ENCODE measurements around the gene TRIM41.
"Not testable (repeated sequence)": the region's sequence is repeated elsewhere in the genome, so short reads cannot be mapped to it uniquely, and the experiment has no call there.

TRIM41 gene

DNA sequence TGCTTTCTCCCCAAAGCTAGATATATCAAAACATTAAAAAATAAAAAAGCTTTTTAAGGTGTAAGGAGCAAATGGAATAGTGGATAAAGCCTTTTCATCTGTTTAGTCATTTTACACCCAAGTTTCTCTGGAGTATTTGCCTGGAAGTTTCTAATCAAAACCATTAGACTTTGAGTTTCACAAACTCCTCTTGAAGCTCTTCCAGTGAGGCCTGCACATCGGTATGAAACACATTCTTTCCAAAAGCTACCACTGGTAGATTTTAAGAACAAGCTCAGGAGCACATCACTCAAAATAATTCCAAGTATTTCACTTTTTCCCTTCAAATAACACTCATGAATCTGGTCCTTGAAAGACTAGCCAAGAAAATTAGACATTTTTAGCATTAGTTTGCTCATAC, 32.2 kb downstream of the TRIM41 start:
- no peak for DNase-seq (ENCODE audit: low read depth)

DNA sequence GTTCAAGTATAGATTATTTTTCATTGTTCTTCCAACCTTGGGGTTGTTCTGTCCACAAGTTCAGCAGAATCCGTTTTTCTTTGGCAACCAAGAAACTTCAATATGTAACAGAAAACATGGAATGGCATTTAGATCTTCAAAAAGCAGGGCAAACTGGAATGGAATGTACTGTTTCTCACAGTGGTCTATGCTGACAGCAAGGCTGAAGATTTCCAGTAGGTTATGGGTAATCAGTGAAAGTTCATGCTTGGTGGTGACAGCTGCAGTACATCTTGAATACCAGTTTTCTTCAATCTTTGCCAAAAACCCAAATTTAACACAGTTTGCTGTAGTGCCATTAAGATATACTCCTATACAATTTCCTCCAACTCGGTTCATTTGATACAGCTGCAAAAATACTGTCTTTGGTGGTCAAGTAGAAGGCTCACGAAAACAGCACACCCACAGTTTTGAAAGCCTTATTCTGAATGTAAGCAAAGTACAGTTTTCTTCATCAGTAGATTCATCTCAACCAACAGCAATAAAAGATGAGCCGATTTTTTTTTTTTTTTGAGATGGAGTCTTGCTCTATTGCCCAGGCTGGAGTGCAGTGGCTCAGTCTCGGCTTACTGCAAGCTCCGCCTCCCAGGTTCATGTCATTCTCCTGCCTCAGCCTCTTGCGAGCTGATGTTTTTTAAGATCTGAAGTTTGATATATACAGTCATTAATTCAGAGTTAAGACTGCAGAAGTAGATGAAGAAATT, 32.9 kb downstream of the TRIM41 start:
- peak; percentile 62 for DNase-seq (ENCODE audit: low read depth)

DNA sequence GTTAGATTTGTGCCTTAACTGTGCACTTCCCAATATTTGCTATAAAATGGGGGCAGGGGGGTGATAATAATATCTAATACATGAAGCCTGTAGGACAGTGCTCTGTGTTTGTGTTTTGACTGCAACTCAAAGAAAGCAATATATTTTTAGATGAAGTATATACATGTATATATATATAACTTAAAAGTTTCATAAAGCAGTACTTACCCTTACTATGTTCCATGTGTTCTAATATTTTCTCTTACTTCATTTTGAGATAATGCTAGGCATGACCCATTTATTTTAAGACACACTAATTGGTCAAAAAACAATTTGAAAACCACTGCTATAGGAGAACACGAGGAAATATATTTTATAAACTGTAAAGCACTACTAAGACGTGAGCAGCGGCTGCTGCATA, 35.5 kb downstream of the TRIM41 start:
- DNase-seq (ENCODE audit: low read depth), result no peak

DNA sequence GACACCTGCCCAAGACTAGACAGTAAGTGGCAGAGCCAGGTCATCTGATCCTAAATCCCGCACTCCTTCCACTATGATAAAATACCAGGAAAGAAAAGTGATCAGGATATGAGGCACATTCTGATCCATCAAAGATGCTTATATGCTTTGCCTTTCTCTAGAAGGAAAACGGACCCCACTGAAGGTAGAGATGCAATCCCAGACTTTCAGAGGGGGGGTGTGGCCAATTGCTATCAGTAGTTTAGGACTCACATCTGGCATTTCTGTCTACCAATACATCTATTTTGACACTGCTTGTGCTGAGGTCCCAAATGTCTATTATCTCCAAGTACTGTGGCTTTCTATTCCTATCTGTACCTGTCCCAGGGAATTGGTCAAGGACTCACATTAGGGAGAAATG, 36.2 kb downstream of the TRIM41 start:
- no peak for DNase-seq (ENCODE audit: low read depth)

DNA sequence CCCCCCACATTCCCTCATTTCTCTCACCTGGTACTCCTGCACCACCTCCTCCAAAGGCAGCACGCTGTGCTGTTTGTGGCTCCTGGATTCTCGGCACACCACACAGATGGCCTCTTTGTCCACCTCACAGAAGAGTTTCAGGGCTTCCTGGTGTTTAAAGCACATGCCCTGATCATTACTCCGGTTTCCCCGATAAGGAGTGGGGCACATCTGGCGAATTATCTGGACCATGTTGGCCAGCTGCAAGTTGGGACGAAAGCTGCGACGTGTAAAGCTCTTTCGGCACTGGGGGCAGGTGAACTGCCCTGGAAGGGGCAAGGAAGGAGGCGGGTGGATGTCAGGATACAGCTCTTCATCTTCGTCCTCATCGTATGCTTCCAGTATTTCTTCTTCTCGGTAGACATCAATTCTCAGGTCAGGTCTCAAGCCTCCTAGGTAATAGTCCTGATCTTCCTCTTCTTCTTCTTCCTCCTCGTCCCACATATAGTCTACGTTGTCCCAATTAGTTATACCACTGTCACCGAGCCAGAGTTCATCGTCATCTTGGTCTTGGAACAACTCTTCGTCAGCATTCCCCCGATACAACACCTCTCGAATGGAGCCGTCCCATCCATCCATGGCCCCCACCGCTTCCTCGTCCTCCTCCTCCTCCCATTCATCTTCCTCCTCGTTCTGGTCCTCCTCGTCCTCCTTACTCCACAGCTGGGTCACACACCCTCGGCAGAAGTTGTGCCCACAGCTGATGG, 37.1 kb downstream of the TRIM41 start:
- DNase-seq (ENCODE audit: low read depth), result no peak

DNA sequence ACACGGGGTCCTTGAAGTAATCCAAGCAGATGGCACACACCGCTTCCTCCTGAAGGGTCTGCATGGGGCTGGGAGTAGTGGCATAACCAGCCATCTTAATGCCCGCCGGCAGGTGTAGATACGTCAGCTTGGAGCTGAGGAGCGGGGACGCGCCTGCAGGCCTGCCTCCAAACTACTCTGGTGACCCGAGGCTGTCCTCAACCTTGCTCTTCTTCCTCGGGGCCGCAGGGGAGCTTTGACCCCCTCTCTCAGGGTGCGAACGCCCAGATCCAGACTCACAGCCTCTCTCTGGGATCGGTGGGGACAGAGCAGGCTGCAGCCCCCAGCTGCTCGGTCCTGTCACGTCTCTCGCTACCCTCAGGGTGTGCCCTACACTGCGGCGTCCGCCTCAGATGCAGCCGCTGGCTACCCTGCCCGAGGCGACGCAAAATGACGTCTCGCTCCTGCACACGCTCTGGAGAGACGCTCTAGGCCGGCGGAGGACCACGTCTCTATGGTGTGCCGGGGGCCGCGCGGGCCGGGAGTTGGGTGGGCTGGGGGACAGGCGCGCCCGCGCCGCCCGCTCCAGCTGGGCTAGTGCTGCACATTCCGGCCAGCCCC, 37.7 kb downstream of the TRIM41 start, which contains the start of gene TRIM52:
TSS of gene TRIM52 (minus strand) at position 424 of the 600 bp plus-strand sequence. CDS start at position 94, 330 bp downstream.
- DNase-seq (ENCODE audit: low read depth), result peak; percentile 81

DNA sequence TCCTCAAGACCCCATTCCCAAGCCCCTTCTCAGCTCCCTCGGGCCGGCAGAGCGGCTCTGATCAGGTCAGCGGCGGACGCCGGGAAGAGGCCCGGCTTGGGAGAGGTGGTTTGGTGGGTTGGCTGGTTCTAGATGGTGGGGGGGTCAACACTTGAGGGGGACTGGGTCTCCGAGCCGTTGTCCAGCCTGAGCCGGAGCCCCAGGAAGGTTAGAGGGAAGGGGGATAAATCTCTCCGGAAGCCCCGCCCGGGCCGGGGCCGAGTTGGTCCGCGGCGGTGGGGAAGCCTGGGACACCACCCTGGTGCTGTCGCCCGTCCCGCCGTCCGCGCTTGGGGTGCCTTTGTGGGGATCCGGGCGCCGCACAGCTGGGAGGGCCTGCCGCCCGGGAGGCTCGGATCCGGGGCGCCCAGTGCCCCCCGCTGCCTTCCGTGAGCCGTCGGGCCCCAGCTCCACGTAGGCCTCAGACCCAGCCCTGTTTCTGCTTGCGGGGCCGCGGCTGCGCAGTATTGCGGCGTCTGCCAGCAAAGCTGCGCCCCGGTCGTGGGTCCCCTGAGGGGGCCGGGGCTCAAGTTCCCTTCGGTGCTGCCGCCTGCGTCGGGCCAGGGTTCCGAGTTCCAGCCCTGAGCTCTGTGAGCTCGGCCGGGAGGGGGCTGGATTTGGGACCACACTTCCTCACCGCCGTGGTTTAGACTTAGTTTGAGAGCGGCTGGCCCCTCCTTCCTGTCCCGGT, 38.4 kb downstream of the TRIM41 start:
- peak; percentile 55 for DNase-seq (ENCODE audit: low read depth)

DNA sequence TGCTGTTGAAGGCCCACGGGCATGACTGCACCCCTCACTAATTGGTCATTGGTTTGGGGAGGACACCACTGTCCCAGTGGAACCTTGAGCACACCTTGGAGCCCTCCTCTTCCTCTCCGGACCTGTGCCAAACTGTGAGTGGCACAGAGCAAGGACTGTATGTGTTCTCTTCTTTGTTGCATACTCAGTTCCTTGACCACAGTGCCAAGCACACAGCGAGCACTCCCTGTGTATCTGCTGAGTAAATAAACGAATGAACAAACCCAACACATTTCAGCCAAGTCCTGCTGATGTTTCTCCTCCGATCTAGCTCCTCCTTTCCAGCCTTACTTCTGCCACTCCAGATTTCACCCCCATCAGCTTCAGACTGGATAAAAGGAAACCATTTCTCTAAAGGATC, 40.6 kb downstream of the TRIM41 start:
- DNase-seq (ENCODE audit: low read depth), result no peak

DNA sequence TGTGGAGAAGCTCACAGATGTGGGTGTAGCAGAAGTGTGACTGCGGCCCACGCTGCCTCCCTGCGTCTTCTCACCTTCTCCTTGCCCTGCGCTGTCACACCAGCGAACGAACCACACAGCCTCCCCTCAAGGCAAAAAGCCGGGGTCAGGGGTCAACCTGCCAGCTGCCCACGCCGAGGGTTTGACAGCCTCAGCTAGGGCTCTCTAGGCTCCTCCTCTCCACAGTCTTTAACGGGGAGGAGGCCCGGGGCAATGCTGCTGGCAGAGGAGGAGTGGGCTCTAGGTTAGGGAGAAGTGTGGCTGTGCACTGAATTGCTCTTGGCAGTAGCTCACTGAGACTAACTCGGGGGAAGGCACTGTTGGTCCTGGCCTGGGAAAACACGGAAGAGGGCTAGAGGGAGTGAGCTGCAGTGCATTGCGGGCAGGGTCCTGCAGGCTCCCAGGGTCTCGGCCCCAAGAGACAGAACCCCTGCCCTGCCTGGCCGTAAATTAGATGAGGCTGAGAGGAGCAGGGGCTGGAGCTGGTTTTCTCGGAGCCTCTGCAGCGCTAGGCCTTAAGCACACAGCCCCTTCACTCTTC, 42.1 kb downstream of the TRIM41 start:
- no peak for DNase-seq (ENCODE audit: low read depth)

DNA sequence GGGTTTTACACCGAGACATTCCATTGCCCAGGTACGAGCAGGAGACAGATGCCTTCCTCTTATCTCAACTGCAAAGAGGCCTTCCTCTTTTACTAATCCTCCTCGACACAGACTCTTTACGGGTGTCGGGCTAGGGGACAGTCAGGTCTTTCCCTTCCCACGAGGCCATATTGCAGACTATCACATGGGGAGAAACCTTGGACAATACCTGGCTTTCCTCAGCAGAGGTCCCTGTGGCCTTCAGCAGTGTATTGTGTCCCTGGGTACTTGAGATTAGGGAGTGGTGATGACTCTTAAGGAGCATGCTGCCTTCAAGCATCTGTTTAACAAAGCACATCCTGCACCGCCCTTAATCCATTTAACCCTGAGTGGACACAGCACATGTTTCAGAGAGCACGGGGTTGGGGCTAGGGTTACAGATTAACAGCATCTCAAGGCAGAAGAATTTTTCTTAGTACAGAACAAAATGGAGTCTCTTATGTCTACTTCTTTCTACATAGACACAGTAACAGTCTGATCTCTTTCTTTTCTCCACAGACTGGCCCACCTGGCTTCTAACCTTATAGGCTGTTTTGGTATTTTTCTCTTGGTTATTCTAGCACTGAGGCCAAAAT, 44.3 kb downstream of the TRIM41 start:
- DNase-seq (ENCODE audit: low read depth), result not testable (repeated sequence)

DNA sequence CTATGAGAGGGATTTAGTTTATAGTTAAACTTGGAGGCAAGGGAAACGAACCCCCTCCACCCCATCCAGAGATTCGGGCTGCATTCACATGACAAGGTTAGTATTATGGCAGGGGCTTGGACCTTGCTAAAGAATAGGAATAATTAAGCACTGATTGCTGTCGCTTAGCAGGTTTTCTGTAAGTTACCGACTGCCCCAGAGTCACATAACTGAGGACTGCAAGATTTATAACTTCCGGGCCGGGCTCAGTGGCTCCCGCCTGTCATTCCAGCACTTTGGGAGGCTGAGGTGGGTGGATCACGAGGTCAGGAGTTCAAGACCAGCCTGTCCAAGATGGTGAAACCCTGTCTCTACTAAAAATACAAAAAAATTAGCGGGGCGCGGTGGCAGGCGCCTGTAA, 44.8 kb downstream of the TRIM41 start:
- not testable (repeated sequence) for DNase-seq (ENCODE audit: low read depth)

DNA sequence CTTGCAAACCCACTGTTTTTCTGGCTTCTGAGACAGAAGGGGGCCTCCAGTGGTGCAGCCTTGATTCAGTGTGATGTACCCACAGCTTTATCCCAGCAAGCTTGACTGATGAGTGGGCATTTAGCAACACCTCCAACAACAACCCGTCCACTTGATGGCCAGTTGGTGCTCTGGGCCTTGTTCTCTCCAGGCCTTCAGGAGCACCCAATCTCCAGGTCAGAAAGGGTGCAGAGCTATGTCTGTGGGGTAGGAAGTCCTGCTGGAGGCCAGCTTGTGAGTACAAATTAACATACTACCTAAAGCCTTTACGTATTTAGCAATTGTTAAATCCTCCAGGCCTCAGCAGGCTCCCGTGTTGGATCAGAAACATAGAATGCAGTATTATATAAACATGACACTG, 48.0 kb downstream of the TRIM41 start:
- no peak for DNase-seq (ENCODE audit: low read depth)

DNA sequence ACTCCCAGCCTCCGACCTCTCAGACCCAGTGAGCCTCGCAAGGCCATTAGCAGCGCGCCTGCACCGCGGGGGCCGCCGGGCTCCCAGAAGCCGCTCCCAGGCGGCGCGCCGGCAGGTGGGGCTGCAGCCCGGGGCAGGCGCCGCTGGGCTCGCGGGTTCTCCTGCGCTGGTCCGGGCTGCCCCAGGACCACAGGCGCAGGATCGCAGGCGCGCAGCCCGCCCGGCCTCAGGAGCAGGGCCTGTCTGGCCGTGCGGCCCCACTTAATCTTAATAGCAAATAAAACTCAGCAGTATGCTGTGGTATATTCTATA, 50.3 kb downstream of the TRIM41 start:
- peak; percentile 27 for DNase-seq (ENCODE audit: low read depth)

DNA sequence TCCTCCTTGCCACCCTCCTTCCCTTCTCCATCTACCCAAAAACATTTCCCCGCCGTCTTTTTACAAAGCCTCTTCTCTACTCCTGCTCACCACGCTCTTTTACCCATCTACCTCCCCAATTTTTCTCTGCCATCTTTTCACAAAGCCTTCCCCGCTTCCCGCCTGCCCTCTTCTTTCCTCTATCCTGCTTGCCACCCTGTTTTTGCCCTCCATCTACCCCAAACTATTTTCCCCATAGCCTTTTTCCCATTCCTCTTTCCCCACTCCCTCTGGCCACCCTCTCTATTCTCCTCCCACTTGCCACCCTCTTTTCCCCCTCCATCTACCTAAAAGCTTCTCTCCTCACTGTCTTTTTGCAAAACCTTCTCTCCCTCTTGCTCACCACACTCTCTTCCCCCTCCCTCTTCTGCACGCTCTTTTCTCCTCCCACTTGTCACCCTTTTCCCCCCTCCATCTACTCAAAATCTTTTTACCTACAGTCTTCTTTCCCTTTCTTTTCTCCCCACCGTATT, 57.2 kb downstream of the TRIM41 start:
- no peak for DNase-seq (ENCODE audit: low read depth)

DNA sequence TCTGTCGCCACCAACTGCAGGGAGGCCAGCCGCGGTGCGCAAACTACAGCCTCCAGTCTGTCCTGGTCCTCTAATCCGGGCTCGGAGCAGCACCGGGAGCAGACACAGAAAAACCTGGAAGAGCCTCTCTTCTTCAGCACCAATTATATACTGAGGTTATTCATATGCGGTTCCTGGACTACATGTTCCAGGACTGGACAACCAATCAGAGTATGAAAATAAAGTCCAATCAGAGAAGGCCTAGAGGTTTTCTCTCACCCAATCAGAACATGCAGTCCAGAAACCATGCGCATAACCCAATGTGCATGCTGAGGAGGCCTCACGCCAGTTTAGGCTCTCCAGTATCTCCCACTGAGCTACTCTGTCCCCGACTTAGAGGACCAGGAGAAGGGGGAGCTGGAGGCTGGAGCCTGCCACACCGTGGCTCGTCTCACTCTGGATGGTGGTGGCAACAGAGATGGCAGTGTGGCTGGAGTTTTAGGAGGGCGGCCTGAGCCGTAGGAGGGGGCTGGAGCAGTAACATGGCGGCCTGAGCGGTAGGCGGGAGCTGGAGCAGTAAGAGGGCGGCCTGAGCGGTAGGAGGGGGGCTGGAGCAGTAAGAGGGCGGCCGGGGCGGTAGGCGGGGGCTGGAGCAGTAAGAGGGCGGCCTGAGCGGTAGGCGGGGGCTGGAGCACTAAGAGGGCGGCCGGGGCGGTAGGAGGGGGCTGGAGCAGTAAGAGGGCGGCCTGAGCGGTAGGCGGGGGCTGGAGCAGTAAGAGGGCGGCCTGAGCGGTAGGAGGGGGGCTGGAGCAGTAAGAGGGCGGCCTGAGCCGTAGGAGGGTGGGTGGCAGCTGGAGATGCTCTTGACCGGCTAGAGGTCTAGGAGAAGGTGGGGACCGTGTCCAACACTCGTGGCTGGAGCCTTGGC, 58.2 kb downstream of the TRIM41 start:
- DNase-seq (ENCODE audit: low read depth), result no peak

DNA sequence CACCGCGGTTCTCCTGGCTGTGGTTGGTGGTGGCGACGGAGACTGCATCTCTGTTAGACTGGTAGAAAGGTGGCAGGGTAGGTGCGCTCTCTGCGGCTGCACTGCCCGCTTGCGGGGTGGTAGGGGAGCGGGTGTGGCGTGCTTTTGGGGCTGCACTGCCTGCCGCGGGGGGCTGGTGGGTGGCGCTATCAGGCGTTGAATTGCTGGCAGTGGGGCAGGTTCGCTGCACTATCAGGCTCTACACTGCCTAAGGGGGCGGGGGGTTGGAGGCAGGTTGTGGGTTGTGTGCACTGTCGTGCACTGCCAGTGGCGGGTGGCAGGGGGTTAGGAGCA, 58.9 kb downstream of the TRIM41 start:
- DNase-seq (ENCODE audit: low read depth), result no peak

DNA sequence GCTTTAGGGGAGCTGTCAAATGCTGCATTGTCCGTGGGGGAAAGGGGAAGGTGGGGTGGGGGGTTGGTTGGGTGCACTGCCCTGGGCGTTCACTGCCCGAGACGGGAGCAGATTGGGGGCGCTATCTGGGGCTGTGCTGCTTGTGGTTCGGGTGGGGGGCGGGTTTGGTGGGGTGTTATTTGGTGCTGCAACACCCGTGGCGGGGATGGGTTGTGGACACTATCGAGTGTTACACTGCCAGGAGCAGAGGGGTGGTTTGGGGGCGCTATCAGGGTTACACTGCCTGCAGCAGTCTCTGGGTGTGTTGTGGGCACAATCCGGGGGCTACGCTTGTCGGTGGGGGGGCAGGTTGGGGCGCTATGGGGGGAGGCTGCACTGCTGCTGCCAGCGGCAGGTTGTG, 59.3 kb downstream of the TRIM41 start:
- not testable (repeated sequence) for DNase-seq (ENCODE audit: low read depth)

DNA sequence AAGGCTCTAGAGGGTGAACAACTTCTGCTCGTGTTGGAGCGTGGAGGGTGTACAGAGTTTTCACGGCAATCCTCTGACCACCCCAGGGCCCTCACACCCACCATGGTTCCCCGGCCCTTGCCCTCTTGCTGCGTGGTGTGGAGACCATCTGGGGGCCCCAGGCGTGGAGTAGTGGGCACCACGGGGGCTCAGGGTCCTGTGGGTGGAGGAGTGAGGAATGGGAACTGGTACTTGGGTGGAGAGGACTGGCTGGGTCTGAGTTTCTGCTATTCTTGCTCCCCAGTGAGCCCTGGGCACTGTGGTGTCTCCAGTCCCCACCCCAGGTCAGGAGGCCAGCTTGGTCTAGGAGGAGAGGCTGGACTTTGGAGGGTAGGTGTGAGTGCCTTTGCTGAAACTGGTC, 59.8 kb downstream of the TRIM41 start:
- DNase-seq (ENCODE audit: low read depth), result no peak

DNA sequence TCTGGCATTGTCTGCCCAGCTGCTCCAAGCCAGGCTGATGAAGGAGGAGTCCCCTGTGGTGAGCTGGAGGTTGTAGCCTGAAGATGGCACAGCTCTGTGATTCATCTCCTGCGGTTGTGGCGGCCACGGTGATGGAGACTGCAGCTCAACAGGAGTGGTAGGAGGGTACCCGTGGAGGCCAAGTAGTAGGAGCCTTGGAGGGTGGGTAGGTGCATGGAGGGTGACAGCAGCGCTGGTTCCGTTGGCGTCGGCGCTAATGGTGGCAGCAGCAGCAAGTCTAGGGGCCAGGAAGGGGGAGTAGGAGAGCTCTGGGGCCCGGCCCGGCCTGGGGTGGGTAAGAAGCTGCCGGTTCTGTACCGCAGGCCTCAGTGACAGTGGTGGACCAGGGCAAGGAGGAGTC, 60.3 kb downstream of the TRIM41 start:
- DNase-seq (ENCODE audit: low read depth), result no peak
